Frontal cortex (tissue), 1 donor: ENCODE data around the gene PHF11. TPM values are rescaled to one million over a fixed set of nuclear protein-coding genes. Genes with fewer than 3 reads are reported as not detected.

ENCODE experiments used
- total RNA-seq: library from RNA; depleted of rRNA; stranded (reverse); fragments of >200 nt; gene quantifications from one replicate; pipeline ENCODE4 v1.2.3, GENCODE V29; 2014

Gene PHF11
- total RNA-seq, 1 donor from 2014 or later = 3.7 TPM

Other genes starting within 250 kb of the PHF11 start
- 12.6 TPM for gene CDADC1, start 248.0 kb upstream of the PHF11 start, total RNA-seq
- 43.2 TPM for gene CAB39L, start 51.9 kb upstream of the PHF11 start, total RNA-seq
- gene SETDB2, start 51.7 kb upstream of the PHF11 start, total RNA-seq = 16.7 TPM
- 15.5 TPM for gene RCBTB1, start 89.6 kb downstream of the PHF11 start, total RNA-seq
- gene ARL11, start 132.6 kb downstream of the PHF11 start, total RNA-seq = under 0.01 TPM
- 44.8 TPM for gene EBPL, start 195.5 kb downstream of the PHF11 start, total RNA-seq